NB4 (cell line): ENCODE data around the gene CDK14.

ENCODE experiments used
- DNase-seq: peaks from one replicate; pipeline ENCODE4 v3.0.0; 2010; ENCODE audit warnings: low read depth
- H3K4me3 ChIP-seq: one replicate; pipeline ENCODE4 v1.5.1; 2011; ENCODE audit warnings: mild to moderate bottlenecking, low read depth, low read length, moderate library complexity
- MAX ChIP-seq: IDR thresholded peaks from 2 replicates; pipeline ENCODE4 v1.6.1; 2011; ENCODE audit warnings: low read depth, low read length
- MYC ChIP-seq: IDR thresholded peaks from 2 replicates; pipeline ENCODE4 v1.6.1; 2011; ENCODE audit warnings: low read depth, low read length
- POLR2A ChIP-seq: IDR thresholded peaks from 2 replicates; pipeline ENCODE4 v1.6.1; 2011; ENCODE audit warnings: mild to moderate bottlenecking; ENCODE audit not compliant: insufficient read length; ENCODE audit errors: extremely low read depth
- TF ChIP-seq, protein P1 (sequence below): IDR thresholded peaks from one replicate; pipeline ENCODE4 v1.5.1; 2012; ENCODE audit warnings: low read depth, low read length

Gene CDK14

DNA sequence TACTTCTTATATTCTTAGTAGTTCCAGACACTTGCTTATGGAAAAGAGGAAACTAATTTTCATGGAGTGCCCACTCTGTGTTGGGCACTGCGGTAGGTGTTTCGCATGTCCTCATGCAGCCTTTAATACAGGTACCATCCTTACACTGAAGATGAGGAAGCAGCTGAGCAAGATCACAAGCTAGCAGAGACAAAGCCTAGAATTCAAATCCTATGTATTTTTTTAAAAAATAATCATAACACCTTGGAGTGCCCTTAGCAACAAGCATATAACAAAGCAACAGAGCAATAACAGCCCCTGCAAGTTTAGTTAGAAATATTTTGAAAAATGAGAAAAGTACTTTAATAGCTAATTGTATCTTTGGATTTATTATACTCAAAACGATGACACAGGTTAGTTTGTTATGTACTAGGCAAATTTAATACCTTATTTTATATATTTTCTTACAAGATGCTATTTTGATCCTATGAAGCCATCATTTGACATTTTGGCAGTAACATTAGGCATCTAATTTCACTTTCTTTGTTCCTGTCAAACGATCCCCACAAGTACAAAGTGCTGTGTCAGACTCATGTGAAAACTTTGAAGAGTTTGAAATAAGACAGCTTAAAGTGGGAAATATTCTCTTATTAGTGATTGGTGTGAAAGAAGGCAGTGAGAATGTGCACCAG is 245.8 kb downstream of the CDK14 start:
- no peak overlapping the region for H3K4me3 ChIP-seq
- TF ChIP-seq, protein P1, sequence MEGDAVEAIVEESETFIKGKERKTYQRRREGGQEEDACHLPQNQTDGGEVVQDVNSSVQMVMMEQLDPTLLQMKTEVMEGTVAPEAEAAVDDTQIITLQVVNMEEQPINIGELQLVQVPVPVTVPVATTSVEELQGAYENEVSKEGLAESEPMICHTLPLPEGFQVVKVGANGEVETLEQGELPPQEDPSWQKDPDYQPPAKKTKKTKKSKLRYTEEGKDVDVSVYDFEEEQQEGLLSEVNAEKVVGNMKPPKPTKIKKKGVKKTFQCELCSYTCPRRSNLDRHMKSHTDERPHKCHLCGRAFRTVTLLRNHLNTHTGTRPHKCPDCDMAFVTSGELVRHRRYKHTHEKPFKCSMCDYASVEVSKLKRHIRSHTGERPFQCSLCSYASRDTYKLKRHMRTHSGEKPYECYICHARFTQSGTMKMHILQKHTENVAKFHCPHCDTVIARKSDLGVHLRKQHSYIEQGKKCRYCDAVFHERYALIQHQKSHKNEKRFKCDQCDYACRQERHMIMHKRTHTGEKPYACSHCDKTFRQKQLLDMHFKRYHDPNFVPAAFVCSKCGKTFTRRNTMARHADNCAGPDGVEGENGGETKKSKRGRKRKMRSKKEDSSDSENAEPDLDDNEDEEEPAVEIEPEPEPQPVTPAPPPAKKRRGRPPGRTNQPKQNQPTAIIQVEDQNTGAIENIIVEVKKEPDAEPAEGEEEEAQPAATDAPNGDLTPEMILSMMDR: no peak
- DNase-seq: no peak

- H3K4me3 ChIP-seq: no peak overlapping the region
- no peak for DNase-seq
- no peak for TF ChIP-seq POLR2A
- TF ChIP-seq, protein P1: no peak
- TF ChIP-seq MYC: no peak
- TF ChIP-seq MAX: no peak
Observed at GRCh38 chr7:90842430-90842788, 246.3 kb downstream of the CDK14 start.

GRCh38 chr7:90843472-90843871 is 247.4 kb downstream of the CDK14 start:
- no peak overlapping the region for H3K4me3 ChIP-seq
- TF ChIP-seq MAX: no peak
- DNase-seq: no peak

- H3K4me3 ChIP-seq: no peak overlapping the region
- TF ChIP-seq POLR2A (no peak), MYC (no peak), MAX (no peak)
- TF ChIP-seq, protein P1: no peak
- no peak for DNase-seq
Observed at GRCh38 chr7:90844421-90844820, 248.3 kb downstream of the CDK14 start.

GRCh38 chr7:90846192-90846591 is 250.1 kb downstream of the CDK14 start:
- no peak for DNase-seq
- no peak for TF ChIP-seq POLR2A
- no peak for TF ChIP-seq MYC
- TF ChIP-seq, protein P1: no peak
- H3K4me3 ChIP-seq: no peak overlapping the region

DNA sequence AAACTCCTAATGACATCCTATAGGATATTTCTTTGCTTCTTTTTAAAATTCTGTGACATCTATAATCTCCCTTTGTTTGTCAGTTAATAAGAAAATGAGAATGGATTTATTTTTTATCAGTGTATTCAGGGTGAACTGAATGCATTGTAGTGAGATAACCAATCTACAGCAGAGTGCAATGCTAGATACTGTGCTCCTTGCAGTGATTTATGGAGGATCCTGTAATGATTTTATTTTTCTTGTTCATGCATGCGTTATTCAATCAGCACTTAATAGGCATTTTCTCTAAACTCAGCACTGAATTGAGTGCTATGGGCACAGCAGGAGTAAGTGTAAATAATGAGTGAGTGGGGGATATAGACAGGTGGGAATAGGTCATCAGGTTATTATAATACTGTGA is 253.9 kb downstream of the CDK14 start:
- no peak overlapping the region for H3K4me3 ChIP-seq
- no peak for DNase-seq

More for the DNA sequence above, 253.9 kb downstream of the CDK14 start:
- TF ChIP-seq, protein P1: no peak
- no peak for TF ChIP-seq POLR2A
- no peak for TF ChIP-seq MYC
